Stomach (tissue), 9 donors: ENCODE results near the gene SLC35F4. TPM values are rescaled to one million over a fixed set of nuclear protein-coding genes. Genes with fewer than 3 reads are reported as not detected.
A peak's percentile ranks its signal among the peaks of the same experiment; 100 is the strongest.

Experiments used
- DNase-seq, 2 donors: peaks; one replicate each; pipeline versions ENCODE4 v3.0.0 to v3.0.0-alpha.2; 2013 to 2019
- H3K27ac ChIP-seq, 5 donors: fragments of 200-600 bp in 4 of 5; sonication (generic) in 4 of 5; one replicate each; pipeline ENCODE4 v1.5.1; 2013 to 2019; ENCODE audit warnings: mild to moderate bottlenecking in 1 of 5, moderate library complexity in 1 of 5
- H3K27me3 ChIP-seq, 3 donors: fragments of 200-600 bp; sonication (generic); one replicate each; pipeline ENCODE4 v1.5.1; 2017 to 2019; ENCODE audit warnings: mixed run types in 1 of 3
- H3K36me3 ChIP-seq, 4 donors: fragments of 200-600 bp; sonication (generic); 1 replicate in 3 of 4; 2 replicates in 1 of 4; pipeline ENCODE4 v1.5.1; 2016 to 2019
- H3K4me1 ChIP-seq, 4 donors: fragments of 200-600 bp; sonication (generic); one replicate each; pipeline ENCODE4 v1.5.1; 2016 to 2019
- H3K4me3 ChIP-seq, 4 donors: fragments of 200-600 bp; sonication (generic) in 3 of 4; one replicate each; pipeline ENCODE4 v1.5.1; 2016 to 2019; ENCODE audit warnings: mild to moderate bottlenecking in 1 of 4
- H3K9me3 ChIP-seq, 4 donors: fragments of 200-600 bp; sonication (generic); one replicate each; pipeline ENCODE4 v1.5.1; 2016 to 2019
- CTCF ChIP-seq, 7 experiments: fragments of 450-650 bp in 4 of 7; fragments of 200-600 bp in 3 of 7; sonication (generic) in 3 of 7; IDR thresholded peaks; one replicate each; pipeline ENCODE4 v1.5.1; 2016 to 2019; ENCODE audit warnings: antibody characterized with exemption in 7 of 7, control low read depth in 2 of 7, mild to moderate bottlenecking in 1 of 7
- EP300 ChIP-seq: sonication (generic); formaldehyde crosslinking; IDR thresholded peaks from one replicate; pipeline ENCODE4 v1.6.1; 2017; ENCODE audit warnings: antibody characterized with exemption
- POLR2A ChIP-seq, 4 donors: fragments of 450-650 bp; IDR thresholded peaks; one replicate each; pipeline ENCODE4 v1.6.1; 2016; ENCODE audit warnings: antibody characterized with exemption in 4 of 4, control low read depth in 2 of 4, mild to moderate bottlenecking in 1 of 4, moderate library complexity in 1 of 4
- POLR2AphosphoS5 ChIP-seq, 3 donors: sonication (generic); formaldehyde crosslinking; IDR thresholded peaks; one replicate each; pipeline ENCODE4 v1.6.1; 2016; ENCODE audit warnings: antibody characterized with exemption in 3 of 3
- WGBS, 5 donors: extraction: QIAGEN DNeasy Blood & Tissue Kit in 3 of 5; methylation state at CpG; one replicate each; pipeline versions ENCODE4 v1.1.5 to v1.1.7; 2013 to 2018; 5-methylcytosine and 5-hydroxymethylcytosine counted together
- intact Hi-C: fragments of 100-400 bp; cut with DNase I; formaldehyde crosslinking; loops from one replicate; pipeline ENCODE4 v1.15.1; 2023; ENCODE audit warnings: low total_unique reads
- polyA plus RNA-seq, 3 donors: library from polyadenylated mRNA; stranded (reverse); fragments of 200-250 nt; gene quantifications; one replicate each; pipeline ENCODE4 v1.2.3, GENCODE V29; 2013
- total RNA-seq, 5 donors: library from RNA; depleted of rRNA; stranded (reverse); fragments of >200 nt; gene quantifications; one replicate each; pipeline versions ENCODE4 v1.1.0 to v1.2.3, GENCODE V29; 2014 to 2016
- donor health status: healthy with polysubstance abuse.
- donor health status: Bipolar disorder and iron deficiency.
- donor health status: healthy.

Gene SLC35F4
- total and polyA plus RNA-seq, 8 donors = 0.19 TPM; not detected in 7

- no peak for DNase-seq
- H3K27me3 ChIP-seq = no peaks in the 10 kb centered on the region
- intact Hi-C loops = no loop called here
- no peak overlapping the region for H3K27ac ChIP-seq
- no peak overlapping the region for H3K4me3 ChIP-seq
- no peaks in the 10 kb centered on the region for H3K4me1 ChIP-seq
- TF ChIP-seq POLR2A (IDR thresholded peaks at IDR 0.05) (no peak), CTCF (IDR thresholded peaks at IDR 0.05) (no peak), EP300 (no peak), POLR2AphosphoS5 (IDR thresholded peaks at IDR 0.05) (no peak)
- WGBS, 5 donors = 56 to 74% (median 72%) methylated on average over 4 of the region's 4 CpGs
- H3K36me3 ChIP-seq = no peaks in the 10 kb centered on the region
- no peaks in the 10 kb centered on the region for H3K9me3 ChIP-seq
Observed at GRCh38 chr14:57578801-57579200, 287.1 kb downstream of the SLC35F4 start.

GRCh38 chr14:57576498-57576897, 289.4 kb downstream of the SLC35F4 start:
- Histone ChIP-seq H3K27me3 (no peaks in the 10 kb centered on the region), H3K27ac (no peak overlapping the region), H3K4me3 (no peak overlapping the region), H3K4me1 (no peaks in the 10 kb centered on the region), H3K36me3 (no peaks in the 10 kb centered on the region), H3K9me3 (no peaks in the 10 kb centered on the region)
- WGBS, 5 donors = 79 to 98% (median 85%) methylated on average over 1 of the region's 1 CpG
- DNase-seq = no peak
- intact Hi-C loops = no loop called here
- TF ChIP-seq CTCF (IDR thresholded peaks at IDR 0.05) (no peak), POLR2A (IDR thresholded peaks at IDR 0.05) (no peak), POLR2AphosphoS5 (IDR thresholded peaks at IDR 0.05) (no peak), EP300 (no peak)

- Histone ChIP-seq H3K4me1 (no peaks in the 10 kb centered on the region), H3K9me3 (no peaks in the 10 kb centered on the region), H3K4me3 (no peak overlapping the region), H3K27ac (no peak overlapping the region), H3K27me3 (no peaks in the 10 kb centered on the region), H3K36me3 (no peaks in the 10 kb centered on the region)
- no peak for DNase-seq
- WGBS, 5 donors = 58 to 71% (median 62%) methylated on average over 2 of the region's 2 CpGs
- intact Hi-C loops = no loop called here
- TF ChIP-seq CTCF (IDR thresholded peaks at IDR 0.05) (no peak), EP300 (no peak), POLR2A (IDR thresholded peaks at IDR 0.05) (no peak), POLR2AphosphoS5 (IDR thresholded peaks at IDR 0.05) (no peak)
Observed at GRCh38 chr14:57575482-57575881, 290.4 kb downstream of the SLC35F4 start.

- Histone ChIP-seq H3K4me3 (no peak overlapping the region), H3K27ac (no peak overlapping the region), H3K36me3 (no peaks in the 10 kb centered on the region), H3K4me1 (no peaks in the 10 kb centered on the region), H3K9me3 (no peaks in the 10 kb centered on the region), H3K27me3 (no peaks in the 10 kb centered on the region)
- no peak for TF ChIP-seq CTCF (IDR thresholded peaks at IDR 0.05)
- no peak for TF ChIP-seq EP300
- TF ChIP-seq POLR2AphosphoS5 (IDR thresholded peaks at IDR 0.05) = no peak
- TF ChIP-seq POLR2A (IDR thresholded peaks at IDR 0.05) = no peak
- intact Hi-C loops = no loop called here
- DNase-seq = peak in 1 of 2 donors; percentile 30
- WGBS, 5 donors = 49 to 67% (median 60%) methylated on average over 5 of the region's 5 CpGs
Observed at GRCh38 chr14:57574617-57575288, 291.1 kb downstream of the SLC35F4 start.
